HEK293 (cell line): Measurements from ENCODE around the gene CCDC14.

Experiments used
- CTCF ChIA-PET: fragments of 350-600 bp; formaldehyde crosslinking; extraction: SDS; loops from one replicate; lab custom pipeline; 2021; ENCODE audit warnings: antibody characterized with exemption; lab: Yijun Ruan, JAX
- POLR2A ChIA-PET: fragments of 300-600 bp; formaldehyde crosslinking; extraction: SDS; loops from one replicate; lab custom pipeline; 2020; ENCODE audit warnings: antibody characterized with exemption, inconsistent platforms; lab: Yijun Ruan, JAX
- H3K27ac ChIP-seq: fragments of 200-500 bp; sonication (Bioruptor generic); 2 replicates; pipeline ENCODE4 v1.5.1; 2014; ENCODE audit warnings: low read depth, low read length, control low read depth, inconsistent platforms; ENCODE audit errors: extremely low read depth
- H3K36me3 ChIP-seq, 2 experiments: fragments of 200-500 bp in 1 of 2; sonication (Bioruptor generic) in 1 of 2; 1 replicate in 1 of 2; 2 replicates in 1 of 2; pipeline ENCODE4 v1.5.1; 2014 to 2017; ENCODE audit warnings: inconsistent platforms in 2 of 2, low read length in 2 of 2; ENCODE audit not compliant: control insufficient read depth in 2 of 2, insufficient read depth in 1 of 2
- H3K4me1 ChIP-seq: fragments of 200-500 bp; sonication (Bioruptor generic); 2 replicates; pipeline ENCODE4 v1.5.1; 2014; ENCODE audit warnings: mild to moderate bottlenecking, low read length, inconsistent platforms; ENCODE audit not compliant: control insufficient read depth, insufficient read depth
- H3K4me3 ChIP-seq: 2 replicates; pipeline ENCODE4 v1.5.1; 2011; ENCODE audit warnings: low read depth, mild to moderate bottlenecking, control low read depth, low read length, moderate library complexity
- H3K9me3 ChIP-seq: fragments of 200-500 bp; sonication (Bioruptor generic); 2 replicates; pipeline ENCODE4 v1.5.1; 2014; ENCODE audit warnings: low read depth, low read length, inconsistent platforms; ENCODE audit not compliant: control insufficient read depth, insufficient read depth
- IKZF3 ChIP-seq: fragments of 450-650 bp; IDR thresholded peaks from 2 replicates; pipeline ENCODE4 v1.5.0; 2018; ENCODE audit warnings: missing biosample characterization, mild to moderate bottlenecking, missing genetic modification characterization, moderate library complexity
- OVOL3 ChIP-seq: fragments of 450-650 bp; formaldehyde crosslinking; IDR thresholded peaks from 2 replicates; pipeline ENCODE4 v1.5.1; 2016; ENCODE audit warnings: missing biosample characterization, missing genetic modification characterization
- PRDM1 ChIP-seq: fragments of 450-650 bp; formaldehyde crosslinking; IDR thresholded peaks from 2 replicates; pipeline ENCODE4; 2016; ENCODE audit warnings: missing biosample characterization, missing genetic modification characterization
- PRDM10 ChIP-seq: fragments of 450-650 bp; formaldehyde crosslinking; IDR thresholded peaks from 2 replicates; pipeline ENCODE4 v1.5.1; 2016; ENCODE audit warnings: missing biosample characterization, missing genetic modification characterization
- PRDM6 ChIP-seq: fragments of 450-650 bp; formaldehyde crosslinking; IDR thresholded peaks from 2 replicates; pipeline ENCODE4 v1.5.1; 2017; ENCODE audit warnings: missing biosample characterization, missing genetic modification characterization
- SCRT1 ChIP-seq: fragments of 450-650 bp; formaldehyde crosslinking; IDR thresholded peaks from 2 replicates; pipeline ENCODE4 v1.5.1; 2016; ENCODE audit warnings: missing biosample characterization, missing genetic modification characterization, borderline replicate concordance
- SP3 ChIP-seq: fragments of 450-650 bp; formaldehyde crosslinking; IDR thresholded peaks from 2 replicates; pipeline ENCODE4 v1.5.1; 2016; ENCODE audit warnings: missing biosample characterization, missing genetic modification characterization
- ZEB2 ChIP-seq: fragments of 450-650 bp; formaldehyde crosslinking; IDR thresholded peaks from 2 replicates; pipeline ENCODE4 v1.5.1; 2016; ENCODE audit warnings: missing biosample characterization, missing genetic modification characterization
- ZFP41 ChIP-seq: fragments of 450-650 bp; formaldehyde crosslinking; IDR thresholded peaks from 2 replicates; pipeline ENCODE4 v1.5.1; 2016; ENCODE audit warnings: missing biosample characterization, missing genetic modification characterization, borderline replicate concordance
- ZNF138 ChIP-seq: fragments of 450-650 bp; formaldehyde crosslinking; IDR thresholded peaks from 2 replicates; pipeline ENCODE4 v1.5.1; 2016; ENCODE audit warnings: missing biosample characterization, missing genetic modification characterization, borderline replicate concordance
- ZNF155 ChIP-seq: fragments of 450-650 bp; formaldehyde crosslinking; IDR thresholded peaks from 2 replicates; pipeline ENCODE4 v1.5.1; 2016; ENCODE audit warnings: missing biosample characterization, missing genetic modification characterization
- ZNF19 ChIP-seq: fragments of 450-650 bp; formaldehyde crosslinking; IDR thresholded peaks from 2 replicates; pipeline ENCODE4; 2016; ENCODE audit warnings: missing biosample characterization, missing genetic modification characterization, low read depth
- ZNF366 ChIP-seq: fragments of 450-650 bp; formaldehyde crosslinking; conservative IDR thresholded peaks from 2 replicates; pipeline ENCODE4 v1.5.1; 2016; ENCODE audit warnings: missing biosample characterization, missing genetic modification characterization
- ZNF391 ChIP-seq: fragments of 450-650 bp; formaldehyde crosslinking; IDR thresholded peaks from 2 replicates; pipeline ENCODE4 v1.5.1; 2016; ENCODE audit warnings: low read depth, missing biosample characterization, missing genetic modification characterization, borderline replicate concordance
- ZNF510 ChIP-seq: fragments of 450-650 bp; formaldehyde crosslinking; IDR thresholded peaks from 2 replicates; pipeline ENCODE4 v1.5.1; 2018; ENCODE audit warnings: mild to moderate bottlenecking, missing genetic modification characterization, missing biosample characterization; ENCODE audit not compliant: insufficient replicate concordance
- ZNF521 ChIP-seq: fragments of 450-650 bp; formaldehyde crosslinking; IDR thresholded peaks from 2 replicates; pipeline ENCODE4 v1.5.1; 2017; ENCODE audit warnings: missing biosample characterization, mild to moderate bottlenecking, missing genetic modification characterization
- ZNF529 ChIP-seq: fragments of 450-650 bp; formaldehyde crosslinking; IDR thresholded peaks from 2 replicates; pipeline ENCODE4 v1.5.1; 2017; ENCODE audit warnings: missing genetic modification characterization, missing biosample characterization; ENCODE audit not compliant: insufficient replicate concordance
- ZNF548 ChIP-seq: fragments of 450-650 bp; formaldehyde crosslinking; IDR thresholded peaks from 2 replicates; pipeline ENCODE4 v1.5.1; 2016; ENCODE audit warnings: missing biosample characterization, missing genetic modification characterization
- ZNF692 ChIP-seq: fragments of 450-650 bp; formaldehyde crosslinking; IDR thresholded peaks from 2 replicates; pipeline ENCODE4 v1.5.1; 2016; ENCODE audit warnings: missing biosample characterization, missing genetic modification characterization
- ZNF747 ChIP-seq: fragments of 450-650 bp; formaldehyde crosslinking; IDR thresholded peaks from 2 replicates; pipeline ENCODE4 v1.5.1; 2016; ENCODE audit warnings: missing biosample characterization, missing genetic modification characterization
- ZNF777 ChIP-seq: fragments of 450-650 bp; formaldehyde crosslinking; IDR thresholded peaks from 2 replicates; pipeline ENCODE4 v1.5.1; 2017; ENCODE audit warnings: missing biosample characterization, missing genetic modification characterization, borderline replicate concordance
- TF ChIP-seq, protein P1 (sequence below): fragments of 450-650 bp; formaldehyde crosslinking; IDR thresholded peaks from 2 replicates; pipeline ENCODE4 v1.5.1; 2016; ENCODE audit warnings: missing biosample characterization, missing genetic modification characterization
- TF ChIP-seq, protein P2 (sequence below): fragments of 450-650 bp; IDR thresholded peaks from 2 replicates; pipeline ENCODE4 v1.5.1; 2018; ENCODE audit warnings: missing biosample characterization, missing genetic modification characterization

CCDC14 gene

GRCh38 chr3:123876858-123877257 lies 84.2 kb downstream of the CCDC14 start (continued):
- no peak for TF ChIP-seq SP3 (tag by site-specific recombination)
- TF ChIP-seq ZNF510: no peak
- TF ChIP-seq ZNF548 (tag by site-specific recombination): no peak
- no peak for TF ChIP-seq OVOL3 (tag by site-specific recombination)

- no peaks in the 10 kb centered on the region for H3K9me3 ChIP-seq
- TF ChIP-seq ZNF692: no peak
- TF ChIP-seq ZNF391 (tag by site-specific recombination): no peak
- no peak for TF ChIP-seq PRDM1 (tag by site-specific recombination)
- TF ChIP-seq ZNF529 (tag by site-specific recombination): no peak
- TF ChIP-seq ZNF777 (tag by site-specific recombination): no peak
- TF ChIP-seq ZNF521 (tag by site-specific recombination): no peak
- no peak for TF ChIP-seq ZFP41 (tag by site-specific recombination)
- TF ChIP-seq, protein P1, sequence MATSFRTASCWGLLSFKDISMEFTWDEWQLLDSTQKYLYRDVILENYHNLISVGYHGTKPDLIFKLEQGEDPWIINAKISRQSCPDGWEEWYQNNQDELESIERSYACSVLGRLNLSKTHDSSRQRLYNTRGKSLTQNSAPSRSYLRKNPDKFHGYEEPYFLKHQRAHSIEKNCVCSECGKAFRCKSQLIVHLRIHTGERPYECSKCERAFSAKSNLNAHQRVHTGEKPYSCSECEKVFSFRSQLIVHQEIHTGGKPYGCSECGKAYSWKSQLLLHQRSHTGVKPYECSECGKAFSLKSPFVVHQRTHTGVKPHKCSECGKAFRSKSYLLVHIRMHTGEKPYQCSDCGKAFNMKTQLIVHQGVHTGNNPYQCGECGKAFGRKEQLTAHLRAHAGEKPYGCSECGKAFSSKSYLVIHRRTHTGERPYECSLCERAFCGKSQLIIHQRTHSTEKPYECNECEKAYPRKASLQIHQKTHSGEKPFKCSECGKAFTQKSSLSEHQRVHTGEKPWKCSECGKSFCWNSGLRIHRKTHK (tag by site-specific recombination): no peak
- no peak for TF ChIP-seq IKZF3
- TF ChIP-seq ZEB2 (tag by site-specific recombination): no peak
- no peak for TF ChIP-seq ZNF19 (tag by site-specific recombination)
- TF ChIP-seq PRDM10 (tag by site-specific recombination): no peak
- no peak for TF ChIP-seq SCRT1 (tag by site-specific recombination)
- no peak for TF ChIP-seq ZNF155 (tag by site-specific recombination)
- TF ChIP-seq ZNF747 (tag by site-specific recombination): no peak
- TF ChIP-seq ZNF138: no peak
- TF ChIP-seq ZNF366 (tag by site-specific recombination): no peak
- TF ChIP-seq PRDM6 (tag by site-specific recombination): no peak
- TF ChIP-seq, protein P2, sequence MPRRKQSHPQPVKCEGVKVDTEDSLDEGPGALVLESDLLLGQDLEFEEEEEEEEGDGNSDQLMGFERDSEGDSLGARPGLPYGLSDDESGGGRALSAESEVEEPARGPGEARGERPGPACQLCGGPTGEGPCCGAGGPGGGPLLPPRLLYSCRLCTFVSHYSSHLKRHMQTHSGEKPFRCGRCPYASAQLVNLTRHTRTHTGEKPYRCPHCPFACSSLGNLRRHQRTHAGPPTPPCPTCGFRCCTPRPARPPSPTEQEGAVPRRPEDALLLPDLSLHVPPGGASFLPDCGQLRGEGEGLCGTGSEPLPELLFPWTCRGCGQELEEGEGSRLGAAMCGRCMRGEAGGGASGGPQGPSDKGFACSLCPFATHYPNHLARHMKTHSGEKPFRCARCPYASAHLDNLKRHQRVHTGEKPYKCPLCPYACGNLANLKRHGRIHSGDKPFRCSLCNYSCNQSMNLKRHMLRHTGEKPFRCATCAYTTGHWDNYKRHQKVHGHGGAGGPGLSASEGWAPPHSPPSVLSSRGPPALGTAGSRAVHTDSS (tag by site-specific recombination): no peak
- ChIA-PET CTCF (interaction anchor here (0.6 kb wide), 2 partner anchors 11 to 121 kb away, joined by 3 to 4 read pairs; no protein-coding TSS in a partner anchor), POLR2A (interaction anchor here (1.0 kb wide), 1 partner anchor 10 kb away, joined by 3 read pairs; no protein-coding TSS in a partner anchor)
- no peaks in the 10 kb centered on the region for H3K36me3 ChIP-seq
- H3K4me1 ChIP-seq: no peaks in the 10 kb centered on the region
- no peak overlapping the region for H3K4me3 ChIP-seq
- H3K27ac ChIP-seq: no peak overlapping the region
Observed at GRCh38 chr3:123872621-123873020, 88.4 kb downstream of the CCDC14 start.
